MM.1S (cell line): Measurements from ENCODE around the gene CCDC43.

Source experiments
- CTCF ChIP-seq: fragments of 300-600 bp; sonication (generic); IDR thresholded peaks from 2 replicates; pipeline ENCODE4 v1.5.1; 2016; ENCODE audit warnings: antibody characterized with exemption, low read length, mixed read lengths
- EZH2 ChIP-seq: fragments of 300-600 bp; sonication (generic); optimal IDR thresholded peaks from 2 replicates; pipeline ENCODE3; 2017; ENCODE audit warnings: low read depth, mild to moderate bottlenecking, antibody characterized with exemption, low read length, mixed read lengths

DNA sequence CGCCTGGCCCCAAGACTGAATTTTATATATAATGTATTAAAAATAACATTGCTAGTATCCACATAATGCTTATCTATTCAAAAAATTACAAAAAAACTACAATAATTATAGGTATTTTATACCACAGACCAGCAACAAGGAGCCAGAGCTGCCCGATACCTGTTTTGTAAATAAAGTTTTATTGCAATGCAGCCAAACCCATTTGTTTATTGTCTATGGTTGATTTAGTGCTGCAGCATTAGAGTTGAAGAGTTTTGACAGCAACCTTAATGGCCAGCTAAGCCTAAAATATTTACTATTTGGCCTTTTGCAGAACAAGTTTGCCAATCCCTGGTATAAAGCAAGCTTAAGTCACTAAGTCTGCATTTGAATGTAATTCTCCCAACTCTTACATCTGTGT, 27.7 kb downstream of the CCDC43 start:
- TF ChIP-seq CTCF (no peak), EZH2 (no peak)
